GM18519 (cell line): Measurements from ENCODE around the gene TBC1D2B.

ENCODE experiments used
- ATAC-seq: cut with Tn5 transposase; IDR thresholded peaks from one replicate; pipeline ENCODE4 v1.9.1; 2021; ENCODE audit warnings: mild to moderate bottlenecking, moderate library complexity; ENCODE audit not compliant: unreplicated experiment, low FRiP score

The TBC1D2B gene

GRCh38 chr15:78075490-78076230 lies 1.9 kb downstream of the TBC1D2B start:
- no peak for ATAC-seq

- ATAC-seq = no peak
Measured at GRCh38 chr15:78073046-78073787, 4.3 kb downstream of the TBC1D2B start.

DNA sequence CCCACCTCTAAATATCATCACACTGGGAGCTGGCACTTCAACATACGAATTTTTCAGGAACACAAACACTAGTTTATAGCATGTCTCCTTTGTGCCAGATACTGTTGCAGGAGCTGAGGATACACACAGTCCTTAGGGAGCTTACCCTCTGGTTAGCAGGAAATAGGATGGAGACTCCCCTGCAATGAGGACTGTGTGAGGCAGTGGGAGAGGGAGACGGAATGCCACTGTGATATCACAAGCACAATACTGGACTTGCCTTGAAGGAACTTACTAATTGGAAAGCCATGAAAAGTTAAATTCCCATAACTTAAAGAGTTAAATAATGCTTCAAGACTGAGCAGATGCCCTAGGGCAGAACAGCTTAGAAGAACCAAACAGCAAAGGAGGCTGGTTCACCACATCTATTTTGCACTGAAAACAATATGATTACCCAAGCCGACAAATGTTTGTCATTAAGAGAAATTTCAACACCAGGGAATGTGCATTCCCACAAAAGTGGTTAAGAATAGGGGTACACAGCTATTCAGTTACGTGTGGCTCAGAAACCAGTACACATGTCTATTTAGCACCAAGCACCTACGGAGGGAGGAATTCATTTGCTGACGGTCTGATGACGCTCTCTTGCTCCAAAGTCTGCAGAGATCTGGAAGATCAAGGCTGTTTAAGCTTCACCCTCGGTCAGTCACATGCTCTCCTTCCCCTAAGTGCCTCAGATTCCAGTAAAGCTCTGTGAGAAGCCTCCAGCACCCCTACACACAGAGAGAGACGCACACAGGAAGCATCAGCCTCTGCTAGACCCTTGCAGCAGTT lies 5.2 kb downstream of the TBC1D2B start:
- no peak for ATAC-seq

DNA sequence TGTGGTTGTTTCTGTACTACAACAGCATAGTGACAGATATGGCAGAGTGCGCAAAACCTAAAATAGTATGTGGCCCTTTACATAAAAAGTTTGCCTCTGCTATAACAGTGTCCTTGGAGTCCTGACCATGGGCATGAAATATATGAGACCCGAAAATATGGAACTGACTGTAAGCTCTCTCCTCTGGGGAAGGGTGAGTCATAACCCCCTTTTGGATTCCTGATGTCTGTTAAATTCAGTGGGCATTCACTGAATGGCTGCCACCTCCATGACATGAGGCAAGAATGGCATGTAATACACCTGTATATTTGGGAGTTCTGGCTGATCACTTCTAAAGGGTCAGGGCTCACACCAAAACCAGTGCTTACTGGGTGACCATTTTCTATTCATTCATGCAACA lies 6.1 kb downstream of the TBC1D2B start:
- no peak for ATAC-seq

DNA sequence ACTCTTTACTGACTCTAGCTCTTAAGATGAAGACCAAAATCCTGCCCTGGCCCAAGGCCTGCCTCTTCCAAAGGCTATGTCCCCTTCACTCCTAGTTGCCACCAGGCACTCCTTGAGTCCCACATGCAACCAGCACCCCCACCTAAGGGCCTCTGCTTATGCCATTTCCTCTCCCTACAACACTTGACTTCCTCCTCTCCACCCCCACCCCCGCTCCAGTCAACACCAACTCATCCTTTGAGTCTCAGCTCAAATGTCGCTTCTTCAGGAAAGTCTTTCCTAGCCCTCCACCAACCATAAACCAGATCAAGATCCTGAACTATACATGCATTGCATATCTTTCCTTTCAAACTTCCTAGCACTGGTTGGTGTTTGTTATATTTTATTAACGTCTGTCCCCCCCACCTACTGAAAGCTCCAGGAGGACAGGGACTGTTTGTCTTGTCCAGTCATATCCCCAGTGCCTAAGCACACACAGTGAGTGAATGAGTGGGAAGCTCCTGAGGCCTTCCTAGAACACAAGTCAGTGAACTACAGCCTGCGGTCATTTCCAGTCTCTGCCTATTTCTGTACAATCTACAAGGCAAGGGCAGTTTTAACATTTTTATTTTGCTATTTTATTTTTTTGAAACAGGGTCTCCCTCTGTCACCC lies 7.3 kb downstream of the TBC1D2B start:
- no peak for ATAC-seq

GRCh38 chr15:78069462-78070029 lies 8.0 kb downstream of the TBC1D2B start:
- ATAC-seq = no peak

GRCh38 chr15:78069052-78069414 lies 8.5 kb downstream of the TBC1D2B start:
- no peak for ATAC-seq

- ATAC-seq = no peak
Measured at GRCh38 chr15:78067328-78068228, 9.9 kb downstream of the TBC1D2B start.

DNA sequence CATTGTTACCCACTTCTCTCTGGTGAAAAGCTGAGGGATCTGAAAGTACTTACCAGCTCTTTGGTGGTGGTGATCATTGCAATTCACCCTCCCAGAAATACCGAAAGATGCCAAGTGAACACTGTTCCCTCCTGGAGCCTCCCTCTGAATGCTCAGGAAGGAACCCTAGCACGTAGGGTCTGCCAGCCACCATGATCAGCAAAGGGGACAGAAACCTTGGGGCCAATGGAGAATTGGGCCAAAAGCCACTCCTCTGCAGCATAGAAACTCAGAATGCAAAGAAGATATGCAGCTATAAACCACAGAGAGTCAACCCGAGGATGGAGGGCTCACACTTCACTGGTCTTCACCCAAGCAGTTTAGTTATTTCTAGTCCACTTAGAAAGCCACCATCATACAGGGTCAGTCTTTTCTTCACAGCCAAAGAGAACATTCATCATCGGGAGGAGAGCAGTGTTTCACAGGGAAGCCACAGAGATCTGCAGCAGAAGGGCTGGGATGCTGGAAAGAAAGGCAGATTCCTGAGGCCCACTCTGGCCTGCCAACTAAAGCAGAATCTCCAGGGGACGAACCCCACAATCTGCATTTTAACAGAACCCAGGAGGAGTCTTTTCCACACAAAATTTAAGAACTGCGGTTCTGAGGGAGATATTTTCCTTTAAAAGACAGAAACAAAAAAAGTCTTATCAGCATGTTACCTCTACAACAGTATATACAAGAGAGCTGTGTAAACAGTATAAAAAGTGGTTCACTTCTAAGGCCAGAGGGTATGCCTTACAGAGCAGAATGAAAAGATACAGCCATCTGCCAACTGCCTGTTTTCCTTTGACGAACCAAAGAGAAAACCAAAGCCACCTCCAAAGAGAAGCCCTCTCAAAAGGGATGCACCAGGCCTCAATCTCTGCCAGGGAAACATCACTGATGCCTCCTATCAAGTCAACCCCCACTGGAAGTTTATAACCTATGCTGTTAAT lies 11.3 kb downstream of the TBC1D2B start:
- ATAC-seq = no peak

DNA sequence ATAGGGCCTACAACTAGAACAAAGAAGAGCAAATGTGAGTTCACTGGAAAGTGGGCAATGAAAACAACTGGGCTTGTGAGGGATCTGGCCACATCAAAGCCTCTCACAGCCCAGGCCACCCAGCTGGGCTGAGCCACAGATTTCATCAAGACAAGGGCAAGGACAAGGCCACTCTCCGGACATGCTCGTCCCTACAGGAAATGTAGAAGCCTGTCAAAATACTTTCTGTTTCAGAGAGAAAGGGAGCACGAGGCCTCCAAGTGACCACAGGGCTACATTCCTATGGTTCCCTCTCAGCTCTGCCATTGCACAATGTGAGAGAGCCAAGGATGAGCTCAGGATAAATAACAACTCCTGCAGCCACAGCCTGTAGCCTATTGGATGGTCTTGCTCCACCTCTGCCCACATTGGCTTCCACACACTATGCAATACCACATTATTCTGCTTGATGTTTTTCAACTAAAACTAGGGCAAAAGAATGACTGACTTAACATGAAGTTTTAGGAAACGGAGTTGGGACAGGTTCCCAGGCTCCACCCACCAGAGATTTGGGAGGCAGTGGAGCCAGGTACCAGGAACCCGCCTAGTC lies 12.1 kb downstream of the TBC1D2B start:
- ATAC-seq = no peak

DNA sequence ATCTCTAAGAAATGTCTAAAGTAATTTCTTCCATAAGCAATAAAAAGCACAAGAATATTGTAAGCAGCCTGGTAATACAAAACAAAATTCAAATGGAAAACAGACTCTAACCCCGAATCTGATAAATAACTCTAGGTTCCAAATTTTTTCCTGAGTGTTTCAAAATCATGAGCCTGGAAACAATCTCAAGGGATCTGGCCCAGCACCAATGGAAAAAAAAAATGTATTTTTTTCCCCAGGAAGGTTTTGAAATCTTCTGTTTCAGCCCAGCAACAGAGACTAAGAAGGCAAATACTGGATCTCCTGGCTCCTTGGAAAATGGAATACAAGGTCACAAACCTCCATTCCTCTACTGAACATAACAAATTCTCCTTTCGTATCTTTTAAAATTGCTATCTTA lies 13.0 kb downstream of the TBC1D2B start:
- no peak for ATAC-seq

GRCh38 chr15:78063970-78064385 lies 13.5 kb downstream of the TBC1D2B start:
- no peak for ATAC-seq

GRCh38 chr15:78063217-78063616 lies 14.3 kb downstream of the TBC1D2B start:
- ATAC-seq = no peak

GRCh38 chr15:78061963-78062427 lies 15.5 kb downstream of the TBC1D2B start:
- ATAC-seq = no peak

- ATAC-seq = no peak
Measured at GRCh38 chr15:78060232-78060631, 17.3 kb downstream of the TBC1D2B start.

DNA sequence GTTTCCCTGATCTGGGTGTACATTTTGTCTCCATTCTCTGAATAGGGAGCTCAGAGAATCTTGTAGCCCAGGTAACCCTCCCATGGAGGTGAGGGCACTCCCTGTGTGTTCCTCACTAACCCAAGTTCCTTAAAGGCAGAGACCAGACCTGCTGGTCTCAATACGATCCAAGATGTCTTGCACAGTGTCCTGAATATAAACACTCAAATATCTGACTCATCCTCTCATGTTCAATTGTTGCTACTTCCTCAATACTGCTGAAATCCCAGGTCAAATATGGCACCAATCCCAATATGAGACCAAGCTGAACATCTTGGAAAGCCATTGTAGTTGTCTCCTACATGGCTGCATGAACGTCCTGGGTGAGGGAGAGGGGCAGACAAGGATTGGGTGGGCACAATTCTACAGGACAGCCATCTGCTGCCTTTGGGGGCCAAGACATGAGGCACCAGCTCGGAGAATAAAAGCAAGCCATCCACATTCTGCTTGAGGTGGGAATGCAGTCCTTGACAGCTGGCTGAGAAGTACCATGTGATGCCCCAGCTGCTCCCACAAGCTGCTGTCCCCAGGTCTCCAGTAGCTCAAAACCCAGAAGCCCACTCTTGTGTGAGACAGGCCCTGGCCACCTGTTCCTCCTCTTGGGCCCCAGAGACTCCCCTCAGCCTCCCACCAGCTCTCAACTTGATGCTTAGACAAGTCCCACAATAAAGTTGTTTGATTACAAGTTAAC lies 18.2 kb downstream of the TBC1D2B start:
- ATAC-seq = no peak

DNA sequence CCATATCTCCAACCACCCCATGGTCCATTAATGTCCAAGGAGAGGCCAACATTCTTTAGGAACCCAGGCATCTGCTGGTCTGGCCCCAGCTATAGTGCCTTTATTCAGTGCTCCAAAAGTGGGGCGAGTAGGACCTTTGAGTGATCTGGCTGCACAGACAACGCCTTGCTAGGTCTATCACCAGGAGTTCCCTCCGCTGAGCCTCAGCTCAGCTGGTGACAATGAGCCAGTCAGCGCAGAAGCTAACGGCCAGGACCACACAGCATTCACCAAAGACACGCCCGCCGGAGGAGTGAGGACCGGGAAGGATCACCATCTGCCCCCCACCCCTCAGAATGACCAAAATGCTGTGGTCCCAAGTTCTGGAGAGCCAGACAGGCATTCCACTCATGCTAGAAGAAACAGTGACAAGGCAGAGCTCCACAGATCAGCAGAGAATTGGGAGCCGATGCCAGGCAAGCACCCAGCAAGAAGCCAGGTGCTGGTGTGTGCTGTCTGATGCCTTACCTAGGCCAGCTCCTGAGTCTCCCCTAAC lies 19.0 kb downstream of the TBC1D2B start:
- ATAC-seq = no peak
